GM03348 (cell line): ENCODE measurements around the gene GPC6.
A peak's percentile ranks its signal among the peaks of the same experiment; 100 is the strongest.

Experiments used
- DNase-seq: peaks from one replicate; pipeline ENCODE4 v3.0.0; 2012; ENCODE audit warnings: low spot score

The GPC6 gene

GRCh38 chr13:93685900-93686299, 459.3 kb downstream of the GPC6 start:
- DNase-seq: no peak

GRCh38 chr13:93686399-93686798, 459.8 kb downstream of the GPC6 start:
- no peak for DNase-seq

- peak; percentile 6 for DNase-seq
Measured at GRCh38 chr13:93687261-93687660, 460.7 kb downstream of the GPC6 start.

- DNase-seq: peak; percentile 16
Measured at GRCh38 chr13:93689333-93689732, 462.7 kb downstream of the GPC6 start.

- DNase-seq: peak; percentile 13
Measured at GRCh38 chr13:93690139-93690538, 463.5 kb downstream of the GPC6 start.

- DNase-seq: no peak
Measured at GRCh38 chr13:93698016-93698613, 471.5 kb downstream of the GPC6 start.

GRCh38 chr13:93700115-93700514, 473.5 kb downstream of the GPC6 start:
- no peak for DNase-seq

- DNase-seq: no peak
Measured at GRCh38 chr13:93708308-93709075, 481.9 kb downstream of the GPC6 start.

- DNase-seq: no peak
Measured at GRCh38 chr13:93709506-93710244, 483.1 kb downstream of the GPC6 start.

GRCh38 chr13:93714171-93714570, 487.6 kb downstream of the GPC6 start:
- no peak for DNase-seq

- DNase-seq: no peak
Measured at GRCh38 chr13:93715866-93716265, 489.3 kb downstream of the GPC6 start.

GRCh38 chr13:93716623-93717022, 490.0 kb downstream of the GPC6 start:
- no peak for DNase-seq

- DNase-seq: no peak
Measured at GRCh38 chr13:93721483-93721882, 494.9 kb downstream of the GPC6 start.

GRCh38 chr13:93723316-93723715, 496.7 kb downstream of the GPC6 start:
- DNase-seq: no peak

GRCh38 chr13:93724187-93724586, 497.6 kb downstream of the GPC6 start:
- DNase-seq: no peak

GRCh38 chr13:93726173-93726957, 499.8 kb downstream of the GPC6 start:
- no peak for DNase-seq

GRCh38 chr13:93727211-93728141, 500.9 kb downstream of the GPC6 start:
- DNase-seq: peak; percentile 8

- no peak for DNase-seq
Measured at GRCh38 chr13:93729383-93729782, 502.8 kb downstream of the GPC6 start.

- DNase-seq: no peak
Measured at GRCh38 chr13:93730780-93731179, 504.2 kb downstream of the GPC6 start.

GRCh38 chr13:93732186-93732585, 505.6 kb downstream of the GPC6 start:
- DNase-seq: no peak

- DNase-seq: no peak
Measured at GRCh38 chr13:93736081-93736480, 509.5 kb downstream of the GPC6 start.
